Measurements from ENCODE around the gene DLGAP1. TPM values are rescaled to one million over a fixed set of nuclear protein-coding genes. Genes with fewer than 3 reads are reported as not detected.

Gene DLGAP1
- total RNA-seq, 1 donor from 2014 or later: 80.2 TPM

- DNase-seq: no peak
These were observed 524.7 kb downstream of the DLGAP1 start for GRCh38 chr18:3930126-3931012.

- DNase-seq: no peak
These were observed 530.7 kb downstream of the DLGAP1 start for GRCh38 chr18:3924455-3924854.

GRCh38 chr18:3923750-3924149 is 531.4 kb downstream of the DLGAP1 start:
- no peak for DNase-seq

- DNase-seq: no peak
These were observed 533.3 kb downstream of the DLGAP1 start for GRCh38 chr18:3921826-3922225.

- no peak for DNase-seq
These were observed 534.3 kb downstream of the DLGAP1 start for GRCh38 chr18:3920832-3921231.

GRCh38 chr18:3919396-3920061 is 535.6 kb downstream of the DLGAP1 start:
- DNase-seq: no peak

GRCh38 chr18:3916082-3916481 is 539.0 kb downstream of the DLGAP1 start:
- peak; percentile 67 for DNase-seq

- DNase-seq: no peak
These were observed 540.1 kb downstream of the DLGAP1 start for GRCh38 chr18:3914833-3915610.

- no peak for DNase-seq
These were observed 541.0 kb downstream of the DLGAP1 start for GRCh38 chr18:3914109-3914508.

- no peak for DNase-seq
These were observed 542.4 kb downstream of the DLGAP1 start for GRCh38 chr18:3912705-3913104.

GRCh38 chr18:3911413-3911812 is 543.7 kb downstream of the DLGAP1 start:
- no peak for DNase-seq

- DNase-seq: no peak
These were observed 544.6 kb downstream of the DLGAP1 start for GRCh38 chr18:3910512-3910911.

- no peak for DNase-seq
These were observed 547.2 kb downstream of the DLGAP1 start for GRCh38 chr18:3907955-3908354.

- DNase-seq: no peak
These were observed 548.9 kb downstream of the DLGAP1 start for GRCh38 chr18:3906116-3906750.

GRCh38 chr18:3903337-3903736 is 551.8 kb downstream of the DLGAP1 start:
- no peak for DNase-seq

- no peak for DNase-seq
These were observed 552.4 kb downstream of the DLGAP1 start for GRCh38 chr18:3902676-3903075.

- no peak for DNase-seq
These were observed 553.3 kb downstream of the DLGAP1 start for GRCh38 chr18:3901811-3902210.

GRCh38 chr18:3901042-3901441 is 554.1 kb downstream of the DLGAP1 start:
- DNase-seq: no peak

- DNase-seq: no peak
These were observed 554.8 kb downstream of the DLGAP1 start for GRCh38 chr18:3900327-3900726.

- no peak for DNase-seq
These were observed 556.1 kb downstream of the DLGAP1 start for GRCh38 chr18:3898861-3899613.

- DNase-seq: no peak
These were observed 563.0 kb downstream of the DLGAP1 start for GRCh38 chr18:3892152-3892551.

GRCh38 chr18:3891245-3891644 is 563.9 kb downstream of the DLGAP1 start:
- DNase-seq: no peak

Data from occipital lobe (tissue), 2 donors.